VCaP (cell line): ENCODE results near the gene SMOC2.
A peak's percentile ranks its signal among the peaks of the same experiment; 100 is the strongest.

Experiments
- H3K27ac ChIP-seq: fragments of 450-650 bp; 2 replicates; pipeline ENCODE4 v1.5.1; 2017
- TF ChIP-seq, protein P1 (sequence below): fragments of 450-650 bp; conservative IDR thresholded peaks from 2 replicates; pipeline ENCODE4 v1.5.1; 2017; ENCODE audit warnings: mild to moderate bottlenecking, moderate library complexity

Gene SMOC2

DNA sequence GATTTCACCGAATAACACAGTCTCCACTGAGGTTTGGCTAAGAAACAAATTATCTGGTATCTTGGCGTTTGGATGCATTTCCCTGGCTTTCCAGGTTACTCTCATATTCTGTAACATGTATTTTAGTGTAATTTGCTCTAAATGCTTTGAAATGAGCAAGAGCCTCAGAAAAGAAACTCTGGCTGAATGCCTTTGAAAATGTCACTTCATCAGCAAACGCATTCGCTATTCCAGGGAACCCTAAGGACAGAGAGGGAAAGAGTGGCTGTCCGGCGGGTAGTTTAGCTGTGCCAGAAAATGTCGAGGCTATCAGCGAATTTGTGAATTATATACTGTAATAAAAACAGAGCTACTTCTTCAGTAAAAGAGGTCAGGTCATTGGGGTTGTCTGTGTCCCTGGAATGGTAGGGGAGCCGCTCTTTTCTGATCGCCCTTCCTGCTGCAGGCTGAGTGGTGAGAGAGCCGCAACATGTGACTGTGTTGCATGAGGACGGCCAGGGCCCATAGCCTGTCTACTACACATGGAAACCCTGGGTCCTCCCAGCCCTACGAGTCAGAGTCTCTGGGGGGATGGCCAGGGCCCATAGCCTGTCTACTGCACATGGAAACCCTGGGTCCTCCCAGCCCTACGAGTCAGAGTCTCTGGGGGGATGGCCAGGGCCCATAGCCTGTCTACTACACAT, 57.3 kb downstream of the SMOC2 start:
- H3K27ac ChIP-seq = no peak overlapping the region; the same call in 1 of the 2 replicates
- TF ChIP-seq, protein P1, sequence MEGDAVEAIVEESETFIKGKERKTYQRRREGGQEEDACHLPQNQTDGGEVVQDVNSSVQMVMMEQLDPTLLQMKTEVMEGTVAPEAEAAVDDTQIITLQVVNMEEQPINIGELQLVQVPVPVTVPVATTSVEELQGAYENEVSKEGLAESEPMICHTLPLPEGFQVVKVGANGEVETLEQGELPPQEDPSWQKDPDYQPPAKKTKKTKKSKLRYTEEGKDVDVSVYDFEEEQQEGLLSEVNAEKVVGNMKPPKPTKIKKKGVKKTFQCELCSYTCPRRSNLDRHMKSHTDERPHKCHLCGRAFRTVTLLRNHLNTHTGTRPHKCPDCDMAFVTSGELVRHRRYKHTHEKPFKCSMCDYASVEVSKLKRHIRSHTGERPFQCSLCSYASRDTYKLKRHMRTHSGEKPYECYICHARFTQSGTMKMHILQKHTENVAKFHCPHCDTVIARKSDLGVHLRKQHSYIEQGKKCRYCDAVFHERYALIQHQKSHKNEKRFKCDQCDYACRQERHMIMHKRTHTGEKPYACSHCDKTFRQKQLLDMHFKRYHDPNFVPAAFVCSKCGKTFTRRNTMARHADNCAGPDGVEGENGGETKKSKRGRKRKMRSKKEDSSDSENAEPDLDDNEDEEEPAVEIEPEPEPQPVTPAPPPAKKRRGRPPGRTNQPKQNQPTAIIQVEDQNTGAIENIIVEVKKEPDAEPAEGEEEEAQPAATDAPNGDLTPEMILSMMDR = no peak

DNA sequence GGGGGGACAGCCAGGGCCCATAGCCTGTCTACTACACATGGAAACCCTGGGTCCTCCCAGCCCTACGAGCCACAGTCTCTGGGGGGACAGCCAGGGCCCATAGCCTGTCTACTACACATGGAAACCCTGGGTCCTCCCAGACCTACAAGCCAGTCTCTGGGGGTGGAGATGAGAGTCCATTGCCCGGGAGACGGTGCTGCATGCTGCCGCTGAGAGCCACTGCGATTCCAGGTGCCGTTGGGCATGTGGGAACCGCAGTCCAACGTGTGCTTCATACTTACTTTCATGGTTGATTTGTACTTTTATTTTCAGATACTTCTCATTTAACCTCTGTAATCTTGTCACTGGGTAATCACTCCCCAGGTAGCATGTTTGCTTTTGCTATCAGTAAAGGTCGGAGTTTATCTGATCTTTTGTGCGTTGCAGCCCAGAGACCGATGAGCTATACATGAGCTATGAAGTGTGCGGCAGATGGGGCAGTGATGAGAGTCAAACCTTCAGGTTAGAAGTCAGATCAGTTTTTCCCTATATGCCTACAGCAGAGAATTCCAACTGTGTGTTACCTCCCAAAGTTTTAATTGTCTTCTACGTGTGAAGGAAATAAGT, 58.2 kb downstream of the SMOC2 start:
- TF ChIP-seq, protein P1 = no peak
- H3K27ac ChIP-seq = peak overlapping the region; percentile 35; the same call in 1 of the 2 replicates

DNA sequence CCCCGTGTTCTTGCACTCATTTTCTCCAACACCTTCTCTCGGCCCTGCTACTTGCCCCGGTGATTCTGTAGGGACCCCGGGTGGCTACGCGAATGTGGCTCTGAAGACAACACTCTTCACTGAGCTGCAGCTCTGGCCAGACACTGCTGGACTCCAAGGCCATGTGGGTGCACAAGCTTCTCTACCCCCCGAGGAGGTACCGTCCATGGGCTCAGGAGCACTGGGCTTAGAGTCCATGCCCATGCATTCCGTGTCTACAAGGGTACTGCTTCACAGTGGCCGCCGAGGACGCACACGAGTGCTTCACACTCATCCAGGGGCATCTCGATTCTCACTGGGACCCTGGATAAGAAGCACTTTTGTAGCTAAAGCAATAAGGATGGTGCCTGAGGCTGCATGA, 59.5 kb downstream of the SMOC2 start:
- TF ChIP-seq, protein P1 = no peak

DNA sequence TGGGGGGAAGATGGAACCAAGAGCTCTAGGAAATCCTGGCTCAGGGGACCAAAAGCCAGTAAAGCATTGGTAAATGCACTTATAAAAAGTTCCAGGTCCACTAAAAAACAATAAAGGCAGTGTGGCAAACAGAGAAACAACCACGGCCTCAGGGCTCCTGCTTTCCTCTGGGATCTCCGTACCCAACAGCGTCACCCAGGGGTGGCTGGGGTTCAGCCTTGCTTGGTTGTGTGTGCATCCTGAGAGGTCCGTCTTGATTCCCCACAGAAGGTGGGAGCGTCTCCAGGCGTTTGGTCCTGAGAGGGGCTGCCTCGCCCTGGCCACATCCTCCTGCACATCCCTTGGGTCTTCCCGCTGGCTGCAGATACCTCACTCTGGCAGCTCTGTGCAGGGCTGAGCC, 60.6 kb downstream of the SMOC2 start:
- TF ChIP-seq, protein P1 = no peak
- no peak overlapping the region for H3K27ac ChIP-seq

More for the DNA sequence above, 59.5 kb downstream of the SMOC2 start:
- H3K27ac ChIP-seq = no peak overlapping the region

DNA sequence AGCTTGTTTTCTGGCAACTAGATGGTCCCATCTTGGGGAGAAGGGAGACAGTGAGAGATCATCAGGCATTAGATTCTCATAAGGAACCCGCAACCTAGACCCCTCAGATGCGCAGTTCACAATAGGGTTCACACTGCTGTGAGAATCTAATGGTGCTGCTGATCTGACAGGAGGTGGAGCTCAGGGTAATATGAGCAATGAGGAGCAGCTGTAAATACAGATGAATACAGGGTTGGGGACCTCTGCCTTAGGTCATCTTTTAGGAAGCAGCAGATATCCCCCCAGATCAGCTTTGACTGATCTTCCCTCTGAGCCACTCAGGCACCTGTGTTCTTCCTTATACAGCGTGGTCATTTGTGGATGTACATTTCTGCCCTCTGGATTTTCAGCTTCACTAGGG, 63.4 kb downstream of the SMOC2 start:
- no peak overlapping the region for H3K27ac ChIP-seq
- TF ChIP-seq, protein P1 = no peak

DNA sequence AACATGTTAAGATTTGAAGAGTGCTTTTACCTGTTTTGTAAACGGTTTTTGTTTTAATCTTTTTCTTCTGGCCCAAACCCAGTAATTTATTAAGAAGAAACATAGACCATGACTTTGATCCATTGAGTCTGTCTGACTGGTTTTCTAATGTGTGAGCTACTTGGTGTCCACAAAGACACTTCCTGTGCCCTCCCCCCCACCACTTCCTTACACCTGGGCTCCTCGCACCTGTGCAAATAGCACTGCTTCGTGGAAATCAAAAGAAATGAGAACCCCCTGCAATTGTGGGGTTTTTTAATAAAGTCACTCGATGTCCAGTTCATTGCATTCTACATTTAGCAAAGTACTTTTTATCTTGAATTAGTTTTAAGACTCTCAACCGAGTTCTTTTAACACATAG, 65.5 kb downstream of the SMOC2 start:
- TF ChIP-seq, protein P1 = no peak
- peak overlapping the region; percentile 91 for H3K27ac ChIP-seq

DNA sequence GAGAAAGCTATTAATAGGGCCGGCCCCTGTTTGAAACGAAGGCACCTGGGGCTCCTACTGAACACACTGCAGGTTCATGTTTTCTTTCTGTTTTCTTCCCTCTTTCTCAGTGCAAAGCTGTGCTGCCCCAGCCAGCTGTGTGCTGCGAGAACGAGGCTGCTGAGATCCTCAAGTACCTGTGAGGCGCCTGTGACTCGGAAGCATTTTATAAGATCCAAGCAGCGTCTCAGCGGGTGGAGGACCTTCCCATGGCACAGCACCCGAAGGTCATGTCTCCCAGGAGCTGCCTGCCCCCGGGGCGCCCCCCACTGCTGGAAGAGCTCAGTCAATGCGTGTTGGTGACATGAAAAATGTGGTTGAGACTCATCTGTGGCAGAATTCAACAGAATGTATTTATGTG, 66.3 kb downstream of the SMOC2 start:
- TF ChIP-seq, protein P1 = no peak
- peak overlapping the region; percentile 91 for H3K27ac ChIP-seq
